A549 (cell line): ENCODE results near the gene ASAH2. TPM values are rescaled to one million over a fixed set of nuclear protein-coding genes. Genes with fewer than 3 reads are reported as not detected.

Experiments
- ATAC-seq, 2 experiments: fragments of 200-7000 bp in 1 of 2; fragments of >200 bp in 1 of 2; cut with Nextera tagmentation in 1 of 2; cut with Tn5 transposase in 1 of 2; 3 replicates each; pipeline versions ENCODE4 v1.8.0 to v1.9.1; 2018 to 2020; ENCODE audit warnings: mild to moderate bottlenecking in 1 of 2, moderate library complexity in 1 of 2
- CTCF ChIA-PET: fragments of 300-600 bp; sonication (Branson Sonifier 250); formaldehyde crosslinking; extraction: SDS; loops from one replicate; lab custom pipeline; 2021; ENCODE audit warnings: antibody characterized with exemption, inconsistent platforms; lab: Yijun Ruan, JAX
- POLR2A ChIA-PET: fragments of 350-600 bp; formaldehyde crosslinking; extraction: SDS; loops from one replicate; lab custom pipeline; 2021; ENCODE audit warnings: antibody characterized with exemption, inconsistent platforms; lab: Yijun Ruan, JAX
- DNase-seq, 2 experiments: peaks; one replicate each; pipeline versions ENCODE4 v3.0.0 to v3.0.0-alpha.2; 2011 to 2016; ENCODE audit warnings: low read depth in 1 of 2, low spot score in 1 of 2
- FAIRE-seq: peaks from 2 replicates; lab custom pipeline; 2011; peaks lifted over from hg19 to GRCh38; lab: Jason Lieb, UNC
- H3K27ac ChIP-seq, 2 experiments: fragments of >200 bp; sonication (Bioruptor Twin); formaldehyde crosslinking; 3 replicates each; pipeline ENCODE4 v1.5.1; 2016 to 2017
- H3K4me1 ChIP-seq: fragments of >200 bp; sonication (Bioruptor Twin); formaldehyde crosslinking; 3 replicates; pipeline ENCODE4 v1.6.1; 2016
- H3K4me2 ChIP-seq: fragments of >200 bp; sonication (Bioruptor Twin); formaldehyde crosslinking; 3 replicates; pipeline ENCODE4 v1.6.1; 2016
- H3K4me3 ChIP-seq: fragments of >200 bp; sonication (Bioruptor Twin); formaldehyde crosslinking; 3 replicates; pipeline ENCODE4 v1.5.1; 2016
- H3K9me3 ChIP-seq: fragments of >200 bp; sonication (Bioruptor Twin); formaldehyde crosslinking; 3 replicates; pipeline ENCODE4 v1.6.1; 2016
- BCL3 ChIP-seq: fragments of >200 bp; sonication (Bioruptor Twin); formaldehyde crosslinking; IDR thresholded peaks from 3 replicates; pipeline ENCODE4 v1.6.1; 2016
- CBX2 ChIP-seq: fragments of 200-600 bp; sonication (generic); IDR thresholded peaks from 2 replicates; pipeline ENCODE4 v1.6.1; 2016; ENCODE audit warnings: low read depth, mild to moderate bottlenecking, borderline replicate concordance
- CHD4 ChIP-seq: fragments of 200-600 bp; sonication (generic); IDR thresholded peaks from 2 replicates; pipeline ENCODE4 v1.6.1; 2016; ENCODE audit warnings: antibody characterized with exemption, mild to moderate bottlenecking, borderline replicate concordance
- EHF ChIP-seq: fragments of 250-450 bp; sonication (Bioruptor Pico); IDR thresholded peaks from 2 replicates; pipeline ENCODE4 v1.5.0; 2020; ENCODE audit warnings: mild to moderate bottlenecking
- EP300 ChIP-seq, 2 experiments: fragments of >200 bp; sonication (Bioruptor Twin); formaldehyde crosslinking; IDR thresholded peaks; 2 replicates in 1 of 2; 3 replicates in 1 of 2; pipeline ENCODE4 v1.6.1; 2016 to 2017
- GATA3 ChIP-seq: IDR thresholded peaks from 2 replicates; pipeline ENCODE4 v1.6.1; 2012; ENCODE audit warnings: borderline replicate concordance
- HEYL ChIP-seq: fragments of 250-450 bp; sonication (Bioruptor Pico); IDR thresholded peaks from 2 replicates; pipeline ENCODE4 v1.8.0; 2021; ENCODE audit warnings: mild to moderate bottlenecking, moderate library complexity
- JUN ChIP-seq, 2 experiments: fragments of >200 bp; sonication (Bioruptor Twin); formaldehyde crosslinking; IDR thresholded peaks; 2 replicates in 1 of 2; 3 replicates in 1 of 2; pipeline ENCODE4 v1.6.1; 2016 to 2017
- JUNB ChIP-seq: fragments of >200 bp; sonication (Bioruptor Twin); formaldehyde crosslinking; IDR thresholded peaks from 2 replicates; pipeline ENCODE4 v1.6.1; 2016
- MYC ChIP-seq: IDR thresholded peaks from 2 replicates; pipeline ENCODE4 v1.6.1; 2012; ENCODE audit warnings: mild to moderate bottlenecking, inconsistent platforms, low read length, improper control_type of control experiment, borderline replicate concordance
- NPAS2 ChIP-seq: fragments of 250-450 bp; sonication (Bioruptor Pico); IDR thresholded peaks from 2 replicates; pipeline ENCODE4 v1.8.0; 2022; ENCODE audit warnings: mild to moderate bottlenecking, moderate library complexity, borderline replicate concordance
- PHF8 ChIP-seq: fragments of 200-600 bp; sonication (generic); IDR thresholded peaks from 2 replicates; pipeline ENCODE4 v1.6.1; 2016; ENCODE audit warnings: low read depth, mild to moderate bottlenecking, antibody characterized with exemption, moderate library complexity, borderline replicate concordance
- RARB ChIP-seq: fragments of 250-450 bp; sonication (Bioruptor Pico); IDR thresholded peaks from 2 replicates; pipeline ENCODE4 v1.8.0; 2021; ENCODE audit warnings: mild to moderate bottlenecking, moderate library complexity
- RCOR1 ChIP-seq: fragments of 150-350 bp; IDR thresholded peaks from 2 replicates; pipeline ENCODE4 v1.6.1; 2014; ENCODE audit warnings: antibody characterized with exemption, low read length, low read depth
- REST ChIP-seq: fragments of 200-600 bp; sonication (generic); IDR thresholded peaks from 2 replicates; pipeline ENCODE4 v1.6.1; 2016; ENCODE audit warnings: antibody characterized with exemption, mild to moderate bottlenecking, moderate library complexity
- SMC3 ChIP-seq: fragments of >200 bp; sonication (Bioruptor Twin); formaldehyde crosslinking; IDR thresholded peaks from 3 replicates; pipeline ENCODE4 v1.6.1; 2018; ENCODE audit warnings: inconsistent platforms
- TP53 ChIP-seq: fragments of 250-450 bp; sonication (Bioruptor Pico); IDR thresholded peaks from 2 replicates; pipeline ENCODE4 v1.5.0; 2021; ENCODE audit warnings: mild to moderate bottlenecking, moderate library complexity
- polyA plus RNA-seq, 4 experiments: library from polyadenylated mRNA; depleted of rRNA in 3 of 4; stranded (reverse); fragments of >200 nt; fragmentation: RNase III in 1 of 4; extraction: RNeasy Plus Mini Kit Qiagen cat#74134 plus additional on column Dnase treatment in 1 of 4; gene quantifications; 2 replicates in 3 of 4; 3 replicates in 1 of 4; pipeline ENCODE4 v1.2.3, GENCODE V29; 2011 to 2017

Gene ASAH2
- polyA plus RNA-seq, 2 of the 4 experiments (the other 2 are of a cell fraction) = 0.17 to 4.8 TPM

- TF ChIP-seq REST = no peak
- no peak for TF ChIP-seq SMC3
- TF ChIP-seq MYC = no peak
These were observed 19.1 kb downstream of the ASAH2 start (continued) for GRCh38 chr10:50232261-50232639.

- Histone ChIP-seq H3K9me3 (no peaks in the 10 kb centered on the region), H3K4me1 (no peaks in the 10 kb centered on the region), H3K4me3 (no peak overlapping the region), H3K27ac (no peak overlapping the region), H3K4me2 (no peak overlapping the region)
- ChIA-PET CTCF (no interaction called here), POLR2A (no interaction called here)
- FAIRE-seq (no peak), DNase-seq (no peak), ATAC-seq (no peak)
- TF ChIP-seq RCOR1 (no peak), EP300 (IDR thresholded peaks at IDR 0.05) (no peak), TP53 (CRISPR knock-in tag) (no peak), REST (no peak), CBX2 (no peak), RARB (CRISPR knock-in tag) (no peak), NPAS2 (no peak), EHF (no peak), BCL3 (no peak), JUN (IDR thresholded peaks at IDR 0.05) (no peak), JUNB (no peak), HEYL (no peak), CHD4 (no peak), GATA3 (no peak), PHF8 (no peak)
These were observed 19.6 kb downstream of the ASAH2 start for GRCh38 chr10:50231515-50232260.
